ENCODE results near the gene FER.

- no peak for TF ChIP-seq CTCF (IDR thresholded peaks at IDR 0.05; ENCODE audit: borderline replicate concordance, extremely low read depth, low read length, poor library complexity, severe bottlenecking)
- no peak for TF ChIP-seq EZH2 (IDR thresholded peaks at IDR 0.05; ENCODE audit: borderline replicate concordance, low read depth, low read length, severe bottlenecking)
Observed at GRCh38 chr5:109027983-109028607, 280.4 kb downstream of the FER start.

Measured in DND-41 (cell line).